GM20000 (cell line): ENCODE data around the gene PGBD4.

Source experiments
- DNase-seq: peaks from one replicate; pipeline ENCODE4 v3.0.0; 2012; ENCODE audit warnings: low spot score
- CTCF ChIP-seq: IDR thresholded peaks from 2 replicates; pipeline ENCODE4 v1.5.1; 2012; ENCODE audit warnings: mild to moderate bottlenecking, control low read depth; ENCODE audit errors: extremely low read depth, missing control alignments

Gene PGBD4

GRCh38 chr15:34125945-34126344 lies 24.1 kb downstream of the PGBD4 start:
- no peak for DNase-seq
- no peak for TF ChIP-seq CTCF

- no peak for DNase-seq
- no peak for TF ChIP-seq CTCF
Observed at GRCh38 chr15:34126522-34126921, 24.6 kb downstream of the PGBD4 start.

- no peak for TF ChIP-seq CTCF
- DNase-seq, result no peak
Observed at GRCh38 chr15:34128898-34129297, 27.0 kb downstream of the PGBD4 start.

GRCh38 chr15:34132881-34133280 lies 31.0 kb downstream of the PGBD4 start:
- no peak for DNase-seq
- no peak for TF ChIP-seq CTCF

GRCh38 chr15:34133511-34133910 lies 31.6 kb downstream of the PGBD4 start:
- no peak for TF ChIP-seq CTCF
- no peak for DNase-seq

- no peak for DNase-seq
- TF ChIP-seq CTCF, result no peak
Observed at GRCh38 chr15:34147371-34148140, 45.7 kb downstream of the PGBD4 start.

GRCh38 chr15:34154725-34155204 lies 52.9 kb downstream of the PGBD4 start:
- DNase-seq, result no peak
- TF ChIP-seq CTCF, result no peak
